Fibroblast of lung (primary cell): Measurements from ENCODE around the gene CST8. TPM values are rescaled to one million over a fixed set of nuclear protein-coding genes. Genes with fewer than 3 reads are reported as not detected.

ENCODE experiments used
- DNase-seq, 2 donors: peaks; one replicate each; pipeline versions ENCODE4 v3.0.0 to v3.0.0-alpha.2; 2010; ENCODE audit warnings: low read depth in 2 of 2
- H2AFZ ChIP-seq: 2 replicates; pipeline ENCODE4 v1.5.1; 2012; ENCODE audit warnings: low read length, control low read depth, inconsistent platforms
- H3K27ac ChIP-seq: 2 replicates; pipeline ENCODE4 v1.5.1; 2011; ENCODE audit warnings: low read length, control low read depth; ENCODE audit not compliant: insufficient read depth
- H3K27me3 ChIP-seq: 2 replicates; pipeline ENCODE4 v1.5.1; 2011; ENCODE audit warnings: mild to moderate bottlenecking, low read length; ENCODE audit not compliant: control insufficient read depth, insufficient read depth
- H3K36me3 ChIP-seq: 2 replicates; pipeline ENCODE4 v1.5.1; 2011; ENCODE audit warnings: low read length; ENCODE audit not compliant: control insufficient read depth, insufficient read depth
- H3K4me1 ChIP-seq: 2 replicates; pipeline ENCODE4 v1.5.1; 2011; ENCODE audit warnings: low read length; ENCODE audit not compliant: control insufficient read depth, insufficient read depth; ENCODE audit errors: extremely low read depth
- H3K4me2 ChIP-seq: 2 replicates; pipeline ENCODE4 v1.5.1; 2011; ENCODE audit warnings: low read length, control low read depth; ENCODE audit not compliant: insufficient read depth; ENCODE audit errors: extremely low read depth
- H3K4me3 ChIP-seq, 4 experiments: fragments of 200-600 bp in 1 of 4; sonication (generic) in 1 of 4; replicated peaks in 1 of 4; 2 replicates each; pipeline ENCODE4 v1.5.1; 2011 to 2016; ENCODE audit warnings: low read length in 4 of 4, low read depth in 3 of 4, mild to moderate bottlenecking in 3 of 4, control low read depth in 2 of 4, inconsistent platforms in 1 of 4, mixed read lengths in 1 of 4; ENCODE audit not compliant: insufficient read depth in 1 of 4; ENCODE audit errors: control extremely low read depth in 1 of 4
- H3K79me2 ChIP-seq: 2 replicates; pipeline ENCODE4 v1.5.1; 2012; ENCODE audit warnings: mild to moderate bottlenecking, low read length, inconsistent platforms; ENCODE audit not compliant: control insufficient read depth, insufficient read depth
- H3K9ac ChIP-seq: 2 replicates; pipeline ENCODE4 v1.5.1; 2011; ENCODE audit warnings: mild to moderate bottlenecking, low read length, control low read depth; ENCODE audit not compliant: insufficient read depth
- H3K9me3 ChIP-seq: 2 replicates; pipeline ENCODE4 v1.5.1; 2012; ENCODE audit warnings: low read depth, low read length; ENCODE audit not compliant: control insufficient read depth, insufficient read depth
- H4K20me1 ChIP-seq: 2 replicates; pipeline ENCODE4 v1.5.1; 2011; ENCODE audit warnings: low read length; ENCODE audit not compliant: control insufficient read depth, insufficient read depth; ENCODE audit errors: extremely low read depth
- CTCF ChIP-seq, 2 donors: IDR thresholded peaks in 1 of 2; conservative IDR thresholded peaks in 1 of 2; 1 replicate in 1 of 2; 2 replicates in 1 of 2; pipeline ENCODE4 v1.5.1; 2011 to 2012; ENCODE audit warnings: low read length in 2 of 2, control low read depth in 1 of 2, inconsistent platforms in 1 of 2, low read depth in 1 of 2, mild to moderate bottlenecking in 1 of 2
- EZH2 ChIP-seq: IDR thresholded peaks from 2 replicates; pipeline ENCODE4 v1.5.1; 2012; ENCODE audit warnings: low read length, control low read depth, mild to moderate bottlenecking; ENCODE audit errors: missing control alignments
- polyA plus RNA-seq, 2 donors: library from polyadenylated mRNA; depleted of rRNA in 1 of 2; stranded (reverse) in 1 of 2; unstranded in 1 of 2; fragments of >200 nt; gene quantifications; 2 replicates each; pipeline ENCODE4 v1.2.1, GENCODE V29; 2011 to 2012; ENCODE audit warnings: missing spikeins in 1 of 2
- total RNA-seq: library from RNA; depleted of rRNA; stranded (reverse); fragments of >200 nt; gene quantifications from 2 replicates; pipeline ENCODE4 v1.2.1, GENCODE V29; 2014

Gene CST8
- total and polyA plus RNA-seq, 2 donors (not counting 1 experiment from before 2014, with no cell fraction given) = not detected

GRCh38 chr20:23540624-23541023 is 49.7 kb downstream of the CST8 start:
- TF ChIP-seq EZH2 = no peak
- no peak for TF ChIP-seq CTCF (conservative IDR thresholded peaks at IDR 0.05 in 1 of 2, IDR thresholded peaks at IDR 0.05 in 1 of 2; ENCODE audit: low read depth in 1 of 2, low read length in 2 of 2)
- H3K79me2 ChIP-seq = no peaks in the 10 kb centered on the region
- H3K9me3 ChIP-seq = no peaks in the 10 kb centered on the region
- no peak overlapping the region for H2AFZ ChIP-seq
- H3K27me3 ChIP-seq = no peaks in the 10 kb centered on the region
- no peaks in the 10 kb centered on the region for H3K4me1 ChIP-seq
- no peaks in the 10 kb centered on the region for H3K36me3 ChIP-seq
- H3K27ac ChIP-seq = no peak overlapping the region
- no peak for DNase-seq
- no peaks in the 10 kb centered on the region for H4K20me1 ChIP-seq
- H3K9ac ChIP-seq = no peak overlapping the region
- H3K4me2 ChIP-seq = no peak overlapping the region
- H3K4me3 ChIP-seq = no peak overlapping the region

GRCh38 chr20:23541330-23541729 is 50.4 kb downstream of the CST8 start:
- no peak overlapping the region for H3K27ac ChIP-seq
- H3K79me2 ChIP-seq = no peaks in the 10 kb centered on the region
- H3K36me3 ChIP-seq = no peaks in the 10 kb centered on the region
- DNase-seq = no peak
- no peaks in the 10 kb centered on the region for H3K9me3 ChIP-seq
- H3K27me3 ChIP-seq = no peaks in the 10 kb centered on the region
- no peak overlapping the region for H2AFZ ChIP-seq
- no peak overlapping the region for H3K4me2 ChIP-seq
- no peak overlapping the region for H3K9ac ChIP-seq
- H3K4me1 ChIP-seq = no peaks in the 10 kb centered on the region
- no peak overlapping the region for H3K4me3 ChIP-seq
- no peaks in the 10 kb centered on the region for H4K20me1 ChIP-seq
- no peak for TF ChIP-seq CTCF (conservative IDR thresholded peaks at IDR 0.05 in 1 of 2, IDR thresholded peaks at IDR 0.05 in 1 of 2; ENCODE audit: low read depth in 1 of 2, low read length in 2 of 2)
- no peak for TF ChIP-seq EZH2

GRCh38 chr20:23541776-23542175 is 50.9 kb downstream of the CST8 start:
- DNase-seq = no peak
- no peak for TF ChIP-seq CTCF (conservative IDR thresholded peaks at IDR 0.05 in 1 of 2, IDR thresholded peaks at IDR 0.05 in 1 of 2; ENCODE audit: low read depth in 1 of 2, low read length in 2 of 2)
- no peak for TF ChIP-seq EZH2

More at GRCh38 chr20:23541776-23542175, 50.9 kb downstream of the CST8 start:
- Histone ChIP-seq H4K20me1 (no peaks in the 10 kb centered on the region), H3K4me2 (no peak overlapping the region), H3K27ac (no peak overlapping the region), H2AFZ (no peak overlapping the region), H3K4me3 (no peak overlapping the region), H3K9ac (no peak overlapping the region), H3K27me3 (no peaks in the 10 kb centered on the region), H3K9me3 (no peaks in the 10 kb centered on the region), H3K4me1 (no peaks in the 10 kb centered on the region), H3K36me3 (no peaks in the 10 kb centered on the region), H3K79me2 (no peaks in the 10 kb centered on the region)
